AG04449 (cell line): Measurements from ENCODE around the gene EPB41L4A.

Source experiments
- CTCF ChIA-PET: fragments of 350-600 bp; formaldehyde crosslinking; extraction: SDS; loops from one replicate; lab custom pipeline; 2021; ENCODE audit warnings: antibody characterized with exemption; lab: Yijun Ruan, JAX
- POLR2A ChIA-PET: fragments of 400-600, 350-600 bp; formaldehyde crosslinking; extraction: SDS; loops from one replicate; lab custom pipeline; 2020; ENCODE audit warnings: antibody characterized with exemption, inconsistent platforms; lab: Yijun Ruan, JAX
- DNase-seq: peaks from one replicate; pipeline ENCODE4 v3.0.0-alpha.2; 2010; ENCODE audit warnings: low read depth, low spot score
- H3K4me3 ChIP-seq: 2 replicates; pipeline ENCODE4 v1.5.1; 2011; ENCODE audit warnings: low read depth, mild to moderate bottlenecking, control low read depth, low read length
- CTCF ChIP-seq: IDR thresholded peaks from one replicate; pipeline ENCODE4 v1.5.1; 2011; ENCODE audit warnings: mild to moderate bottlenecking, moderate library complexity, low read length, control low read depth, inconsistent platforms; ENCODE audit not compliant: insufficient read depth; ENCODE audit errors: missing control alignments

EPB41L4A gene

GRCh38 chr5:112205846-112206245 lies 213.2 kb downstream of the EPB41L4A start:
- no peak for DNase-seq
- CTCF ChIA-PET = interaction anchor here (1.1 kb wide), 1 partner anchor 1400 kb away, joined by 3 read pairs; no protein-coding TSS in a partner anchor
- TF ChIP-seq CTCF = no peak
- H3K4me3 ChIP-seq = no peak overlapping the region
- POLR2A ChIA-PET = no interaction called here

GRCh38 chr5:112203229-112203628 lies 215.8 kb downstream of the EPB41L4A start:
- H3K4me3 ChIP-seq = no peak overlapping the region
- DNase-seq = no peak
- POLR2A ChIA-PET = no interaction called here
- no peak for TF ChIP-seq CTCF
- CTCF ChIA-PET = no interaction called here

- POLR2A ChIA-PET = no interaction called here
- H3K4me3 ChIP-seq = no peak overlapping the region
- CTCF ChIA-PET = no interaction called here
- no peak for TF ChIP-seq CTCF
- no peak for DNase-seq
Measured at GRCh38 chr5:112202694-112203093, 216.4 kb downstream of the EPB41L4A start.

GRCh38 chr5:112201141-112201540 lies 217.9 kb downstream of the EPB41L4A start:
- DNase-seq = no peak
- no peak overlapping the region for H3K4me3 ChIP-seq
- ChIA-PET CTCF (interaction anchor here (1.0 kb wide), 1 partner anchor 9 kb away, joined by 3 read pairs; no protein-coding TSS in a partner anchor), POLR2A (no interaction called here)
- TF ChIP-seq CTCF = no peak

- CTCF ChIA-PET = interaction anchor here (1.0 kb wide), 1 partner anchor 10 kb away, joined by 3 read pairs; no protein-coding TSS in a partner anchor
- TF ChIP-seq CTCF = no peak
- no peak for DNase-seq
- POLR2A ChIA-PET = no interaction called here
- H3K4me3 ChIP-seq = no peak overlapping the region
Measured at GRCh38 chr5:112200131-112200530, 218.9 kb downstream of the EPB41L4A start.

- POLR2A ChIA-PET = no interaction called here
- no peak for DNase-seq
- CTCF ChIA-PET = interaction anchor here (1.0 to 1.1 kb wide), 2 partner anchors 21 to 1041 kb away, joined by 3 read pairs; no protein-coding TSS in a partner anchor
- no peak for TF ChIP-seq CTCF
- H3K4me3 ChIP-seq = no peak overlapping the region
Measured at GRCh38 chr5:112196584-112196983, 222.5 kb downstream of the EPB41L4A start.
